ENCODE results near the gene CDH4. TPM values are rescaled to one million over a fixed set of nuclear protein-coding genes. Genes with fewer than 3 reads are reported as not detected.

Gene CDH4
- total and polyA plus RNA-seq, 9 donors: 0.12 to 4.4 (median 0.36) TPM

DNA sequence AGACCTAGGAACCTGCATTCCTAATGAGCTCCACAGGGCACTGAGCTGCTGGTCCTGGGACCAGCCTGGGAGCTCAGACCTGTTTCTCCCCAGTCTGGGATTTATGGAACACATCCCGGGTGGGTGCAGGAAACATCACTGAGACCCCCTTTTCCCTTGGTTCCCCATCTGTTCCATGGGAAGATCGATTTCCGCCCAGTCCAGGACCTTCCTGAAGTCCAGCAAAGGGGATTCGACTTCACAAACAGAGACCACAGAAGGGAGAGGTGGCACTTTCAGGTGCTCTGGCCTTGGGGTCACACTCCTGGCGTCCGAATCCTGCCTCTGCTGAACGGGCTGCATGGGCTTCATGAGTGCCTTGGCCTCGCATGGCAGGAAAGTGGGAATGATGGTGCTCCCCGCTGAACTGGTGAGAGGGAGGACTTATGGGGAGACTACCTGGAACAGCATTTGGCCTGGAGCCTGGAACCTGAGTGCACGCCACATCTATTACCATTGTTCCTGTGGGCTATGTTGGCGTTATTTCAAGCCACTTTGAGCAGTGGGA lies 517.3 kb downstream of the CDH4 start:
- no peaks in the 10 kb centered on the region for H3K36me3 ChIP-seq
- intact Hi-C loops (cut with DNase I): no loop called here
- H3K9me3 ChIP-seq: no peaks in the 10 kb centered on the region
- DNase-seq: no peak
- 82 to 87% (median 86%) methylated on average over 11 of the region's 11 CpGs for WGBS, 3 donors
- no peaks in the 10 kb centered on the region for H3K27me3 ChIP-seq
- no peak overlapping the region for H3K27ac ChIP-seq
- H3K4me1 ChIP-seq (ENCODE audit: insufficient read depth): no peaks in the 10 kb centered on the region
- no peak overlapping the region for H3K4me3 ChIP-seq
- TF ChIP-seq, protein P1, sequence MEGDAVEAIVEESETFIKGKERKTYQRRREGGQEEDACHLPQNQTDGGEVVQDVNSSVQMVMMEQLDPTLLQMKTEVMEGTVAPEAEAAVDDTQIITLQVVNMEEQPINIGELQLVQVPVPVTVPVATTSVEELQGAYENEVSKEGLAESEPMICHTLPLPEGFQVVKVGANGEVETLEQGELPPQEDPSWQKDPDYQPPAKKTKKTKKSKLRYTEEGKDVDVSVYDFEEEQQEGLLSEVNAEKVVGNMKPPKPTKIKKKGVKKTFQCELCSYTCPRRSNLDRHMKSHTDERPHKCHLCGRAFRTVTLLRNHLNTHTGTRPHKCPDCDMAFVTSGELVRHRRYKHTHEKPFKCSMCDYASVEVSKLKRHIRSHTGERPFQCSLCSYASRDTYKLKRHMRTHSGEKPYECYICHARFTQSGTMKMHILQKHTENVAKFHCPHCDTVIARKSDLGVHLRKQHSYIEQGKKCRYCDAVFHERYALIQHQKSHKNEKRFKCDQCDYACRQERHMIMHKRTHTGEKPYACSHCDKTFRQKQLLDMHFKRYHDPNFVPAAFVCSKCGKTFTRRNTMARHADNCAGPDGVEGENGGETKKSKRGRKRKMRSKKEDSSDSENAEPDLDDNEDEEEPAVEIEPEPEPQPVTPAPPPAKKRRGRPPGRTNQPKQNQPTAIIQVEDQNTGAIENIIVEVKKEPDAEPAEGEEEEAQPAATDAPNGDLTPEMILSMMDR (IDR thresholded peaks at IDR 0.05): no peak
- TF ChIP-seq EP300 (IDR thresholded peaks at IDR 0.05) (no peak), POLR2A (IDR thresholded peaks at IDR 0.05) (no peak)

DNA sequence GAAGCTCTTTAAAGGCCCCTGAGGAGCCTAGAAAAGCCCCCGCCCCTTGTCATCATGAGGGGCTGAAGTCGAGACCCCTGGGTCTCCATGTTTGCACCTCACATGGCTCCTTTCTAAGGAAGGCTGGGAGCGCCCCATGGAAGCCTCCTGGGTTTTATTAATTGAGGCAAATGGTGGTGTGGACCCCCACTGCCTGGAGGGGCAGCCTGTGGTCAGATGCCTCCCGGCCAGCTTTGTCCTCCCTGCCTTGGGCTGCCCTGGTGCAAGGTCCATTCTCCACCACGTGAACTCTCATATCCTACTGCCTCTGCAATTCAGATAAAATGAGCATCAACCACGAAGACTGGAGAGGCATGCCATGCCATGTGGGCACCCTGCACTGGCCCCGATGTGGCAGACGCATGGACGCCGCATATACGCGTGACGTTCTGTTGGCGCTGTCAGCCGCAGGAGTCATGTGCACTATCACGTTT lies 518.1 kb downstream of the CDH4 start:
- TF ChIP-seq POLR2A (IDR thresholded peaks at IDR 0.05): no peak
- no peak for TF ChIP-seq EP300 (IDR thresholded peaks at IDR 0.05)
- TF ChIP-seq, protein P1 (IDR thresholded peaks at IDR 0.05): no peak

GRCh38 chr20:61771805-61772350 lies 519.8 kb downstream of the CDH4 start:
- Histone ChIP-seq H3K27me3 (no peaks in the 10 kb centered on the region), H3K27ac (no peak overlapping the region), H3K4me3 (no peak overlapping the region), H3K9me3 (no peaks in the 10 kb centered on the region), H3K36me3 (no peaks in the 10 kb centered on the region), H3K4me1 (ENCODE audit: insufficient read depth) (no peaks in the 10 kb centered on the region)
- TF ChIP-seq, protein P1 (IDR thresholded peaks at IDR 0.05): no peak
- TF ChIP-seq EP300 (IDR thresholded peaks at IDR 0.05) (no peak), POLR2A (IDR thresholded peaks at IDR 0.05) (no peak)
- no peak for DNase-seq
- intact Hi-C loops (cut with DNase I): no loop called here
- 73 to 80% (median 77%) methylated on average over 8 of the region's 8 CpGs for WGBS, 3 donors

More for the DNA sequence above, 518.1 kb downstream of the CDH4 start:
- Histone ChIP-seq H3K9me3 (no peaks in the 10 kb centered on the region), H3K27ac (no peak overlapping the region), H3K27me3 (no peaks in the 10 kb centered on the region), H3K4me3 (no peak overlapping the region), H3K4me1 (ENCODE audit: insufficient read depth) (no peaks in the 10 kb centered on the region), H3K36me3 (no peaks in the 10 kb centered on the region)
- intact Hi-C loops (cut with DNase I): no loop called here
- 87 to 92% (median 89%) methylated on average over 16 of the region's 16 CpGs for WGBS, 3 donors
- DNase-seq: no peak

DNA sequence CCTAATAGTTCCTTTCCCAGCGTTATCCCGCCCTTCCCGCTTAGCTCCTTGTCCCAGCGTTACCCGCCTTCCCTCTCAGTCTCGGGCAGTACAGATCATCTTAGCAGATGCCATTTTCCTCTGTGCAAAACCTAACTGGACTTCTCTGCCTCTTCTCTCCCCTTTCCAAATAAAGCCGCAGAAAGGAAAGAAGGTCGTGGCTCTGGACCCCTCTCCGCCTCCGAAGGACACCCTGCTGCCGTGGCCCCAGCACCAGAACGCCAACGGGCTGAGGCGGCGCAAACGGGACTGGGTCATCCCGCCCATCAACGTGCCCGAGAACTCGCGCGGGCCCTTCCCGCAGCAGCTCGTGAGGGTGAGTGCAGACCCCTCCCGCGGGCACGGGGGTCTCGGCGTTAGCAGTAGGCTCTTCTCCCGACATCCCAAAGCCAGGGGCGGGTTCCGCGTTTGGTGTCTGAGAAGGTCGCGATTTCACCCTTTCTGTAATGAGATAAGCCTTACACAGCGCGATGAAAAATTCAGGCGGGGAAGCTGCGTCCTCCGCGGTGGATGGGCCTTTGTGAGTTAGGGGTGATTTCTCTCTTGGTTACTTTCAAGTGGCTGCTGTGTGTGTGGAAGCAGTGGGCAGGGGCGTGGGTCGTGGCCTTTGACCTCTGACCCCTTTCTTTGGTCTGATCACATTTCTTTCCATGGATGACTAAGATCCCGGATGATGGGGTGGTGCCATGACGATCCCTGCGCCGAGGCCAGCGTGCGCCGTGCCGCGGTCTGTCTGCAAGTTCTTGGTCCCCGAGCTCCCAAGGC lies 521.0 kb downstream of the CDH4 start:
- intact Hi-C loops (cut with DNase I): no loop called here
- no peaks in the 10 kb centered on the region for H3K4me1 ChIP-seq (ENCODE audit: insufficient read depth)
- H3K4me3 ChIP-seq: no peak overlapping the region
- WGBS, 3 donors: 73 to 82% (median 81%) methylated on average over 52 to 53 of the region's 53 CpGs
- H3K36me3 ChIP-seq: no peaks in the 10 kb centered on the region
- H3K9me3 ChIP-seq: no peaks in the 10 kb centered on the region
- no peak overlapping the region for H3K27ac ChIP-seq
- H3K27me3 ChIP-seq: no peaks in the 10 kb centered on the region
- DNase-seq: no peak
- TF ChIP-seq, protein P1 (IDR thresholded peaks at IDR 0.05): no peak
- TF ChIP-seq EP300 (IDR thresholded peaks at IDR 0.05) (no peak), POLR2A (IDR thresholded peaks at IDR 0.05) (no peak)

All from ovary (tissue), 9 donors.